Measurements from ENCODE around the gene PREP. TPM values are rescaled to one million over a fixed set of nuclear protein-coding genes. Genes with fewer than 3 reads are reported as not detected.

The PREP gene
- total RNA-seq, 1 donor from 2014 or later = 14.0 TPM

Other genes with a start within 250 kb of the PREP start
- gene POPDC3, start 223.1 kb downstream of the PREP start, total RNA-seq = not detected